Activated CD4-positive, alpha-beta T cell treated with anti-CD3 and anti-CD28 coated beads, Interleukin-2, amount 10 ng/mL, durations not matched to agents 7 days and 5 days (primary cell): ENCODE results near the gene MAK. TPM values are rescaled to one million over a fixed set of nuclear protein-coding genes. Genes with fewer than 3 reads are reported as not detected.
A peak's percentile ranks its signal among the peaks of the same experiment; 100 is the strongest.
"Not testable (repeated sequence)": the region's sequence is repeated elsewhere in the genome, so short reads cannot be mapped to it uniquely, and the experiment has no call there.

Source experiments
- CTCF ChIA-PET: fragments of 350-600 bp; sonication (Branson Sonifier 250); formaldehyde crosslinking; loops from one replicate; lab custom pipeline; 2021; ENCODE audit warnings: antibody characterized with exemption; lab: Charles Lee
- POLR2A ChIA-PET: fragments of 350-600 bp; sonication (Branson Sonifier 250); formaldehyde crosslinking; loops from one replicate; lab custom pipeline; 2021; ENCODE audit warnings: antibody characterized with exemption; lab: Charles Lee
- DNase-seq: peaks from one replicate; pipeline ENCODE4 v3.0.0-alpha.2; 2020
- H3K27ac Mint-ChIP-seq: one replicate; pipeline ENCODE4 v1.8.0; 2021; ENCODE audit warnings: mild to moderate bottlenecking, moderate library complexity, mixed read lengths
- H3K27me3 Mint-ChIP-seq: one replicate; pipeline ENCODE4 v1.8.0; 2021; ENCODE audit warnings: mixed read lengths
- H3K36me3 Mint-ChIP-seq: one replicate; pipeline ENCODE4 v1.8.0; 2021; ENCODE audit warnings: low read depth, mixed read lengths
- H3K4me1 Mint-ChIP-seq: one replicate; pipeline ENCODE4 v1.8.0; 2021; ENCODE audit warnings: mixed read lengths
- H3K4me3 Mint-ChIP-seq: one replicate; pipeline ENCODE4 v1.8.0; 2021; ENCODE audit warnings: mild to moderate bottlenecking, moderate library complexity, mixed read lengths
- H3K9me3 Mint-ChIP-seq: one replicate; pipeline ENCODE4 v1.8.0; 2021; ENCODE audit warnings: mixed read lengths
- total RNA-seq, 2 experiments: library from RNA; stranded (reverse); gene quantifications; one replicate each; pipeline ENCODE4 v1.2.3, GENCODE V29; 2021

The MAK gene
- total RNA-seq, 2 experiments from 2014 or later: 0.07 TPM; not detected in 1

DNA sequence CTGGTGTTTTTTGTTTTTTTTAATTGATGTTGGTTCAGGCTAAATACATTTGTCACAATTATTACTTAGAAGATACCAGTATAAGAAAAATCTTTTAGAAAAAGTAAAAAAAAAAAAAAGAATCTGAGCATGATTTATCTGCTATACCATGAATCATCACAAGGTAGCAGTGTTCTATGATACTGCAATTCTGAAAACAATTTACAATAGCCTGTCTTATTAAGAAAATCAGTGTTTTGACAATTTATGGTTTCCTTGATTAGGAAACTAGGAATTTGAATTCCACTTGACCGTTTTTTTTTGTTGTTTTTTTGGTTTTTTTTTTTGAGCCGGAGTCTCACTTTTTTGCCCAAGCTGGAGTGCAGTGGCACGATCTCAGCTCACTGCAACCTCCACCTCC, 9.3 kb upstream of the MAK start:
- peaks cover 5% of the 10 kb centered on the region for H3K9me3 Mint-ChIP-seq
- ChIA-PET POLR2A (no interaction called here), CTCF (no interaction called here)
- no peaks in the 10 kb centered on the region for H3K4me1 Mint-ChIP-seq
- DNase-seq: no peak
- H3K4me3 Mint-ChIP-seq: no peak overlapping the region
- no peak overlapping the region for H3K27ac Mint-ChIP-seq
- H3K27me3 Mint-ChIP-seq: peaks cover 2% of the 10 kb centered on the region
- no peaks in the 10 kb centered on the region for H3K36me3 Mint-ChIP-seq

DNA sequence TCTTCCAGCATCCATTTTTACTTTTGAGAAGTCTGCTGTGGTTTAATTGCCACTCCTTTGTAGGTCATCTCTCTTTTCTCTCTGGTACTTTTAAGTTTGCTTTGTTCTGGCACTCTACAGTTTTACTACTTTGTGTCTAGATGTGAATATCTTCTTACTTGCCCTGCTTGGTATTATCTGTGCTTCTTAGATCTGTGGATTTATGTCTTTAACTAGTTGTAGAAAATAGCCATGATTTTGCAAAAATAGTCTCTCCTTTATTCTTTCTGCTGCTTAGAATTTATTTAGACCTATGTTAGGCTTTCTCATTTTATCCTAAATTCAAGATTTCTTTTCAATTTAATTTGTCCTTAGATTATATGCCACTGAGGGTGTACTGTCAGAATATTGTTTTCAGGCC, 5.2 kb upstream of the MAK start:
- H3K9me3 Mint-ChIP-seq: peaks cover 5% of the 10 kb centered on the region
- H3K27ac Mint-ChIP-seq: no peak overlapping the region
- H3K36me3 Mint-ChIP-seq: no peaks in the 10 kb centered on the region
- DNase-seq: no peak
- peaks cover 17% of the 10 kb centered on the region for H3K27me3 Mint-ChIP-seq
- POLR2A ChIA-PET: no interaction called here
- CTCF ChIA-PET: interaction anchor here (0.7 kb wide), 1 partner anchor 14 kb away, joined by 3 read pairs; no protein-coding TSS in a partner anchor
- peaks cover 10% of the 10 kb centered on the region for H3K4me1 Mint-ChIP-seq
- H3K4me3 Mint-ChIP-seq: no peak overlapping the region

DNA sequence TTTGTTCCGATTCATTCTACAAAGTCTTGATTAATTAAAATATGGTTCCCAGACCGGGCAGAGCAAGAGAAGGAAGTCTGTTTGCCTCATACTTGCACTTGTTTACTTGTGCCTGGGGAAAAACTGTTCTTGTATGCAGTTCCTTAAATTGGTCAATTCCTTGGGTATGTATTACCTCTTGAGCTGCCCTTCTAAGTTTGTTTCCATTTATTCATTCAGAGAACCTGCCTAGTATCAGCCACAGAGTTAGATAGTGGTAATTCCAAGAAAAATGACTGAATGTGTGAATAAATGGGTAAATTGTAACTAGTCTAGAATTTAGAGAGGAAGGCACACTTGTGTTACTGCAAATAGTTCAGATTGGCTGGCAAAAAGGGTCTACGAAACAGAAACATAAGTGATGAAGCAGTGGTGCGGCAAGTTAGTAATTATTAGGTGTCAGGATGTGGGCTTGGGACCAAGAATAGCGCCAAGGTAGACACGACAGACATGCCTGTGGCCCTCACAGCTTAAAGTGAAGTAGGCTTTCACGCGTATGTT, 525 bp upstream of the MAK start:
- H3K4me1 Mint-ChIP-seq: peaks cover 23% of the 10 kb centered on the region
- H3K4me3 Mint-ChIP-seq: peak overlapping the region; percentile 76
- peaks cover 5% of the 10 kb centered on the region for H3K36me3 Mint-ChIP-seq
- H3K27me3 Mint-ChIP-seq: peaks cover 48% of the 10 kb centered on the region
- peak; percentile 10 for DNase-seq
- H3K9me3 Mint-ChIP-seq: peaks cover 11% of the 10 kb centered on the region
- CTCF ChIA-PET: interaction anchor here (0.6 to 1.1 kb wide), 2 partner anchors 112 to 144 kb away, joined by 4 read pairs; partner anchors contain the start of gene PAK1IP1
- POLR2A ChIA-PET: no interaction called here
- H3K27ac Mint-ChIP-seq: peak overlapping the region; percentile 83

DNA sequence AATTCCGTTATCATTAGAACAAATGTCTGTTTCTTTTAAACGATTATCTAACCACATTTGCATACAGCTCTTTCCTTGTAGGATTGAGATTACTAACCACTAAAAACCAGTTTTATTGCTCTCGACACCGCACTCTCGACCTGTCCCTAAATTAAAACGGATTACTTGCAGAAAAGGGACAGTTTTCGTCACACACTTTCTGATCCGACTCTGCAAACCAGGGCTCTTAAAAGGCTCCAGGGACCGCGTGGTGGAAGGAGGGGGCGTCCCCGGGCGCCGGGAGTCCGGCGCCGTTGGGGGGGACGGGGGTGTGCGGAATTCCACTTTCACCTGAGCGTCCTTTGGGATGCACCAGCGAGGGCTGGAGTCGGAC, 731 bp downstream of the MAK start:
- peaks cover 48% of the 10 kb centered on the region for H3K27me3 Mint-ChIP-seq
- peaks cover 5% of the 10 kb centered on the region for H3K36me3 Mint-ChIP-seq
- peaks cover 6% of the 10 kb centered on the region for H3K9me3 Mint-ChIP-seq
- peaks cover 23% of the 10 kb centered on the region for H3K4me1 Mint-ChIP-seq
- ChIA-PET CTCF (interaction anchor here (1.2 kb wide), 1 partner anchor 117 kb away, joined by 3 read pairs; no protein-coding TSS in a partner anchor), POLR2A (no interaction called here)
- DNase-seq: peak; percentile 10
- H3K27ac Mint-ChIP-seq: no peak overlapping the region
- peak overlapping the region; percentile 76 for H3K4me3 Mint-ChIP-seq

DNA sequence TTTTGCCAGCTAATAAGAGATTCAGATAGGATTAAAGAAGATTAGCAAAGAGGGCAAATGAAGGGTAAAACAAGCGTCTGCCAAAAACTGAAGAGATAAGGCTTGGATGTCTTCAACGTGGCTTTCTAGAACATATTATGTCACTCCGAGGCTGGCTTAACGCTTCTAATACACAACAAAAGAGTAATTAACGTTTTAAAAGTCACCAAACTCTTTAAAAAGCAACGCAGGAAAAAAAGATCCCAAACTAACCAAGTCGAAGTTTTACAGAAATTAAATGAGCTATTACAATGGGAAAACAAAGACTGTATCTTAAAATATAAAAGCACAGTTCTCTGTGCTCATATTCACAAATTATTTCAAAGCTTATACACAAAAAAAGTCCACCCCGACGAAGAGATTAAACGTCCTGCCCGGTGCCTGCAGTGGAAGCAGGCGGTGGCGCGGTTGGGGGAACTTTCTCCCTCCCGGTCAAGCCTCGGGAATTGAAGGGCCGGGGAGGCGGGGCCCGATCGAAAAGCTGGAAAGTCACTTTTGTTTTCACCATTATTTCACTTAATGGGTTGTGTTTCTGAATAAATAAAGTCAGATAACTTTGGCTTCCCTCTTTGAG, 1.2 kb downstream of the MAK start:
- no peak for DNase-seq
- CTCF ChIA-PET: interaction anchor here (0.7 to 1.2 kb wide), 2 partner anchors 117 to 216 kb away, joined by 3 to 4 read pairs; no protein-coding TSS in a partner anchor
- Mint-ChIP-seq H3K9me3 (peaks cover 6% of the 10 kb centered on the region), H3K4me1 (peaks cover 23% of the 10 kb centered on the region), H3K4me3 (peak overlapping the region; percentile 76), H3K27ac (no peak overlapping the region), H3K36me3 (peaks cover 5% of the 10 kb centered on the region), H3K27me3 (peaks cover 44% of the 10 kb centered on the region)
- POLR2A ChIA-PET: no interaction called here

DNA sequence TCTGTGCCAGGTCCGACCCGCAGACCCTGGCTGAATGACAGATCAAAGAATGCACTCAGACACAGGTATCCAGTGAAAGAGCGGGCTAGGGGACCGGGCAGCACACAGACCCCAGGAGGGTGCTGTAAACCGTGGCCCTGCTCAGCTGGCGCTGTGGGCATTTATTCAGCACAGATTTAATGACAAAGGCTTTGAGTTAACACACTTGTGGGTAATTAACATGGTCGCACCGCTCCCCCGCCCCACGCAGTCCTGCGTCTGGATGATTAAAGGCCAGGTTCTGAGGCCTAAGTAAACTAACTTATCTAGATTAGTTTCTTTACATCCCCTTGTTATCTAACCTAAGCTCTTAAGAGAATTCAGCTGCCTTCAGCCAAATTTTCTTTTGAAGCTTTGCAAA, 3.5 kb downstream of the MAK start:
- ChIA-PET CTCF (no interaction called here), POLR2A (no interaction called here)
- Mint-ChIP-seq H3K9me3 (peaks cover 6% of the 10 kb centered on the region), H3K4me1 (peaks cover 23% of the 10 kb centered on the region), H3K27me3 (peaks cover 31% of the 10 kb centered on the region), H3K36me3 (peaks cover 5% of the 10 kb centered on the region), H3K27ac (no peak overlapping the region), H3K4me3 (no peak overlapping the region)
- no peak for DNase-seq

DNA sequence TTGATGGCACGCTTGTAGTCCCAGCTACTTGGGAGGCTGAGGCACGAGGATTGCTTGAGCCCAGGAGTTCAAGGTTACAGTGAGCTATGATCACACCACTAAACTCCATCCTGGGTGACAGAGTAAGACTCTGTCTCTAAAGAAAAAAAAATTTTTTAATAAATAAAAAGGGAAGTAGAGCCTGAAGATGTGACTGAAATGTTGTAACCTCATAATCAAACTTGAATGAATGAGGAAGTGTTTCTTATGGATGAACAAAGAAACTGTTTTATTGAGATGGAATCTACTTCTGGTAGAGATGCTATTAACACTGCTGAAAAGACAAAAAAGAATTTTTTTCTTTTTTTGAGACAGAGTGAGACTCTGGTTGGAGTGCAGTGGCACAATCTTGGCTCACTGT, 6.7 kb downstream of the MAK start:
- ChIA-PET POLR2A (no interaction called here), CTCF (interaction anchor here (0.6 kb wide), 1 partner anchor 11 kb away, joined by 3 read pairs; no protein-coding TSS in a partner anchor)
- peaks cover 6% of the 10 kb centered on the region for H3K9me3 Mint-ChIP-seq
- H3K4me3 Mint-ChIP-seq: no peak overlapping the region
- peaks cover 8% of the 10 kb centered on the region for H3K36me3 Mint-ChIP-seq
- H3K27ac Mint-ChIP-seq: no peak overlapping the region
- H3K27me3 Mint-ChIP-seq: peaks cover 18% of the 10 kb centered on the region
- H3K4me1 Mint-ChIP-seq: no peaks in the 10 kb centered on the region
- no peak for DNase-seq

DNA sequence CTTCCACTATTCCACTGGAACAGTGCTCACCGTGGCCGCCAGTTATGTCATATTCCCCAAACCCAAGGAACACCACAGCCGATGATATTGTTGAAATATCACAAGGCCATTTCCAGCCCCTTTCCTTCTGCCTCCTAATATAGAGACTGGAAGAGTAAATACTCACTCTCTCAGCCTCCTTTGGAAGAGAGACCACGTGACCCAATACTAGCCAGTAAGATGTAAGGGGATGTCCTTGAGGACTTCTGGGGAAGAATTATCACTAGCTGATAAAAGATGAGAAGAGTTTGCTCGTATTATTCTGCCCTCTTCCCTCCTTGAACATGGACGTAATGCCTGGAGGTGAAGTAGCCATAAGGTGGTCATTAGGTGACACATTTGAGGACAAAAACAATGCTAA, 13.5 kb downstream of the MAK start:
- H3K4me3 Mint-ChIP-seq: no peak overlapping the region
- ChIA-PET POLR2A (no interaction called here), CTCF (no interaction called here)
- DNase-seq: no peak
- peaks cover 4% of the 10 kb centered on the region for H3K36me3 Mint-ChIP-seq
- H3K9me3 Mint-ChIP-seq: no peaks in the 10 kb centered on the region
- no peaks in the 10 kb centered on the region for H3K27me3 Mint-ChIP-seq
- H3K27ac Mint-ChIP-seq: no peak overlapping the region
- H3K4me1 Mint-ChIP-seq: no peaks in the 10 kb centered on the region

DNA sequence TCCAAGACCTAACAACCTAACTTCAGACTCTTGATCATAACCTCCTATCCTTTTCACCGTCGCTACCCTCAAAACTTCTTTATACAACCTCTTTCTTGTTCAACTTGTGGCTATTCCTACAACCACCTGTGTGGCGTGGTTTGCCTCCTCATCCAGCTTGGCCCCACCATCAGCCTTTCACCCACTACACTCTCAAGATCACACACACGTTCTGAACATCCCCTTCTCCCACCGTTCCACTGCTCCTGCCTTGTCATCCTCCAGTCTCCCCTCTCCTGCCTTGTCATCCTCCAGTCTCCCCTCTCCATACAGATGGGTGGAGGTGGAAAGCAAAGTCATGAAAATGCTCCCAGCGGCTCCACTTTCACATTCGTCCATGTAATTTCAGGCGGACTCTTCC, 14.0 kb downstream of the MAK start:
- Mint-ChIP-seq H3K4me1 (no peaks in the 10 kb centered on the region), H3K27me3 (no peaks in the 10 kb centered on the region), H3K9me3 (no peaks in the 10 kb centered on the region), H3K36me3 (peaks cover 3% of the 10 kb centered on the region), H3K27ac (no peak overlapping the region), H3K4me3 (no peak overlapping the region)
- ChIA-PET POLR2A (no interaction called here), CTCF (no interaction called here)
- DNase-seq: no peak

DNA sequence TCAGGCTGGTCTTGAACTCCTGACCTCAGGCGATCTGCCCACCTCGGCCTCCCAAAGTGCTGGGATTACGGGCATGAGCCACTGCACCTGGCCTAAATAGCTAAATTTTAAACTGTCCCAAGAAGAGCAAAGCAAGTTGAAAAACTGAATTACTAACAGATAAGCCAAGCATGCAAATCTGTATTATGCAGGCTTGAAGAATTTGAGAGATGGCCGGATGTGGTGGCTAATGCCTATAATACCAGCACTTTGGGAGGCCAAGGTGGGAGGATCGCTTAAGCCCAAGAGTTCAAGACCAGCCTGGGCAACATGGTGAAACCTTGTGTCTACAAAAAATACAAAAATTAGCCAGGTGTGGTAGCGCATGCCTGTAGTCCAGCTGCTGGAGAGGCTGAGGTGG, 24.2 kb downstream of the MAK start:
- H3K27me3 Mint-ChIP-seq: not testable (repeated sequence)

DNA sequence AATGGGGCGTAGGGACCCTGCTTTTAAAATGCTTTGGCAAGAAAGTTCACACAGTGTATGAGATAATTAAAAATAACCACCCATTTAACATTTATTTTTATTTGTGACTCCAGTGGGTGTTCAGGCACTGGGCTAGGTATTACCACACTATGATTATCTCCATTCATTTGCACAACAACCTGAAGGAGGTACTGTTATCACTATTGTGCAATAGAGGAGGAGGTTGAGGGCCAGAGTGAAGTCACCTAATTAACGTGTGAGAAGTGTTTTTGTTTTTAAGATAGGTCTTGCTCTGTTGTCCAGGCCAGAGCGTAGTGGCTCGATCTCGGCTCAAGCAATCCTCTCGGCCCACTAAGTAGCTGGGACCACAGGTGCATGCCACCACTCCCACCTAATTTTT, 29.2 kb downstream of the MAK start:
- POLR2A ChIA-PET: no interaction called here
- CTCF ChIA-PET: interaction anchor here (0.6 kb wide), 1 partner anchor 244 kb away, joined by 3 read pairs; no protein-coding TSS in a partner anchor
- H3K4me3 Mint-ChIP-seq: no peak overlapping the region

More for the DNA sequence above, 24.2 kb downstream of the MAK start:
- POLR2A ChIA-PET, H3K27ac Mint-ChIP-seq, H3K36me3 Mint-ChIP-seq, H3K4me3 Mint-ChIP-seq, CTCF ChIA-PET, DNase-seq, H3K9me3 Mint-ChIP-seq, H3K4me1 Mint-ChIP-seq: not testable (repeated sequence)

DNA sequence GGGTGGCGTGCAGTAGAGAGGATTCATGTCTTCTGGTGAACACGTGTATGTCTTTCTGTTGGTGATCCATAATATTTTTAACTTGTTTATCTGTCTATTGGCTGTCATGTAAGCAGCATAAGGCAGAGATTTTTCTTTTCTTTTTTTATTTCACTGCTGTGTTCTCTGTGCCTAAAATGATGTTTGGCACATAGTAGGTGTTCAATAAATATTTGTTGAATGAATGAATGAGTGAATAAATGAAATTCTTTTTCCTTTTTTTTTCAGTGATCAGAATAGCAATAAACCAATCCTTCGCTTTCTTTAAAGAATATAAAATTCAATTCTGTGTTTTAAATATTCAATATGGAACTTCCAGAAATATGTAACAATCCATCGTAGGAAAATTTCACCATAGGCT, 30.0 kb downstream of the MAK start:
- ChIA-PET POLR2A (no interaction called here), CTCF (no interaction called here)
- no peak overlapping the region for H3K27ac Mint-ChIP-seq
- H3K4me3 Mint-ChIP-seq: no peak overlapping the region
- DNase-seq: no peak
- no peaks in the 10 kb centered on the region for H3K9me3 Mint-ChIP-seq
- no peaks in the 10 kb centered on the region for H3K27me3 Mint-ChIP-seq
- peaks cover 4% of the 10 kb centered on the region for H3K36me3 Mint-ChIP-seq
- no peaks in the 10 kb centered on the region for H3K4me1 Mint-ChIP-seq

More for the DNA sequence above, 29.2 kb downstream of the MAK start:
- Mint-ChIP-seq H3K4me1 (no peaks in the 10 kb centered on the region), H3K9me3 (no peaks in the 10 kb centered on the region), H3K27ac (no peak overlapping the region), H3K36me3 (peaks cover 4% of the 10 kb centered on the region), H3K27me3 (no peaks in the 10 kb centered on the region)
- no peak for DNase-seq

DNA sequence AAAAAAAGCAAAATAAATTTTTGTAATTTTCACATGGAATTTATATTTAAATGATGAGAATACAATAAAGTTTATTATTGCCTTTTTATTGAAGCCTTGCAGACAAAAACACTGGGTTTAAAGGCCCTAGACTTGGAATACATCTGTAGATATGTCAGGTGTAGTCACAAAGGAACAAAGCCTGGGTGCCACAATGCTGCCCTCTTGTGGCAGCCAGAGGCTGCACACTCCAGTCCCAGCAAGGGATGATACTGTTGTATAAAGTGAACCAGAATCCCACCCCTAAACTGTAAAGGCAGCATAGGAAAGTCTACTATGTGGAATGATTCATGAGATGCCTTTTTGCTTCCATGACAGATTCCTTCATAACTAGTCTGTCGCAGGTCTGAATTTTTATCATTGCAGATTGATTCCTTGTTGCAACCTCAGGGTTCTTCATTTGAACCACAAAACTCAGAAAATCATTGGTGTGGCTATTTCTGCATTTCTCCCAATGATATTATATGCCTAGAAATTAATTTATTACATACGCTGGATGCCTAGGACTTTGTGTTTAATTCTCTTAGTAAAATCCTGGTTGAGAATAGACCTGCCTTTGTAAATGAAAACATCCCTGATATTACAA, 37.0 kb downstream of the MAK start:
- CTCF ChIA-PET: interaction anchor here (0.8 to 0.9 kb wide), 2 partner anchors 55 to 291 kb away, joined by 3 to 5 read pairs; no protein-coding TSS in a partner anchor
- no peaks in the 10 kb centered on the region for H3K9me3 Mint-ChIP-seq
- no peaks in the 10 kb centered on the region for H3K4me1 Mint-ChIP-seq

More for the DNA sequence above, 37.0 kb downstream of the MAK start:
- Mint-ChIP-seq H3K27ac (no peak overlapping the region), H3K27me3 (no peaks in the 10 kb centered on the region), H3K36me3 (no peaks in the 10 kb centered on the region), H3K4me3 (no peak overlapping the region)
- POLR2A ChIA-PET: no interaction called here
- DNase-seq: peak; percentile 71
